ENCODE data around the gene ATP9B. TPM values are rescaled to one million over a fixed set of nuclear protein-coding genes. Genes with fewer than 3 reads are reported as not detected.

ATP9B gene
- polyA plus RNA-seq, 1 of the 3 experiments (the other 2 are of a cell fraction): 11.2 TPM

DNA sequence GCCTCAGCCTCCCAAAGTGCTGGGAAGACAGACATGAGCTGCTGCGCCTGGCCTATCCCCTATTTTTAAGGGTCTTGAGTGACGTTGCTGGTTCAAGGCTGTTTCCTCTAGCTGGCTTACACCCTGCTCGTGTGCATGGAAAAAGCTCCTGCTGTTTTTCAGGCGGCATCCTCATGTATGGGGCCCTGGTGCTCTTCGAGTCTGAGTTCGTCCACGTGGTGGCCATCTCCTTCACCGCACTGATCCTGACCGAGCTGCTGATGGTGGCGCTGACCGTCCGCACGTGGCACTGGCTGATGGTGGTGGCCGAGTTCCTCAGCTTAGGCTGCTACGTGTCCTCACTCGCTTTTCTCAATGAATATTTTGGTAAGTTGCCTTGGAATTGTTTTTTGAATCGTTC, 304.5 kb downstream of the ATP9B start:
- TF ChIP-seq YY1 (IDR thresholded peaks at IDR 0.05; ENCODE audit: low read depth): no peak
- TF ChIP-seq, protein P1, sequence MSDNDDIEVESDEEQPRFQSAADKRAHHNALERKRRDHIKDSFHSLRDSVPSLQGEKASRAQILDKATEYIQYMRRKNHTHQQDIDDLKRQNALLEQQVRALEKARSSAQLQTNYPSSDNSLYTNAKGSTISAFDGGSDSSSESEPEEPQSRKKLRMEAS (IDR thresholded peaks at IDR 0.05; ENCODE audit: low read depth): no peak
- TF ChIP-seq, protein P2, sequence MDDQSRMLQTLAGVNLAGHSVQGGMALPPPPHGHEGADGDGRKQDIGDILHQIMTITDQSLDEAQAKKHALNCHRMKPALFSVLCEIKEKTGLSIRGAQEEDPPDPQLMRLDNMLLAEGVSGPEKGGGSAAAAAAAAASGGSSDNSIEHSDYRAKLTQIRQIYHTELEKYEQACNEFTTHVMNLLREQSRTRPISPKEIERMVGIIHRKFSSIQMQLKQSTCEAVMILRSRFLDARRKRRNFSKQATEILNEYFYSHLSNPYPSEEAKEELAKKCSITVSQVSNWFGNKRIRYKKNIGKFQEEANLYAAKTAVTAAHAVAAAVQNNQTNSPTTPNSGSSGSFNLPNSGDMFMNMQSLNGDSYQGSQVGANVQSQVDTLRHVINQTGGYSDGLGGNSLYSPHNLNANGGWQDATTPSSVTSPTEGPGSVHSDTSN (IDR thresholded peaks at IDR 0.05): no peak
- no peak for TF ChIP-seq CHD2 (IDR thresholded peaks at IDR 0.05; ENCODE audit: low read length, partially characterized antibody)
- no peak for TF ChIP-seq TEAD4 (IDR thresholded peaks at IDR 0.05; ENCODE audit: borderline replicate concordance, insufficient read depth)
- TF ChIP-seq EZH2phosphoT487 (IDR thresholded peaks at IDR 0.05; ENCODE audit: borderline replicate concordance, low read depth): no peak
- Histone ChIP-seq H3K79me2 (ENCODE audit: insufficient read depth) (no peaks in the 10 kb centered on the region), H3F3A (replicated peaks; ENCODE audit: insufficient read depth) (no peaks in the 10 kb centered on the region), H4K20me1 (ENCODE audit: insufficient read depth) (no peaks in the 10 kb centered on the region), H3K4me3 (ENCODE audit: low read depth in 2 of 2, low read length in 1 of 2) (no peak overlapping the region), H2AFZ (ENCODE audit: low read depth) (no peak overlapping the region), H3K27me3 (ENCODE audit: insufficient read depth) (no peaks in the 10 kb centered on the region), H3K9ac (no peak overlapping the region), H3K27ac (ENCODE audit: low read depth in 2 of 2, low read length in 1 of 2) (no peak overlapping the region), H3K4me1 (ENCODE audit: control insufficient read depth in 1 of 2, insufficient read depth in 2 of 2, low read depth in 1 of 2, low read length in 1 of 2) (no peaks in the 10 kb centered on the region), H3K9me2 (no peaks in the 10 kb centered on the region), H3K9me3 (no peaks in the 10 kb centered on the region), H3K4me2 (no peak overlapping the region), H3K36me3 (replicated peaks in 1 of 2; ENCODE audit: control insufficient read depth in 1 of 2, insufficient read depth in 2 of 2, low read length in 1 of 2) (peaks cover 3 to 8% of the 10 kb centered on the region in 2 experiments)
- 96% methylated on average over 8 of the region's 17 CpGs for WGBS (ENCODE audit: low lambda C conversion rate)
- ChIA-PET POLR2A (no interaction called here), CTCF (no interaction called here)
- DNase-seq: no peak

DNA sequence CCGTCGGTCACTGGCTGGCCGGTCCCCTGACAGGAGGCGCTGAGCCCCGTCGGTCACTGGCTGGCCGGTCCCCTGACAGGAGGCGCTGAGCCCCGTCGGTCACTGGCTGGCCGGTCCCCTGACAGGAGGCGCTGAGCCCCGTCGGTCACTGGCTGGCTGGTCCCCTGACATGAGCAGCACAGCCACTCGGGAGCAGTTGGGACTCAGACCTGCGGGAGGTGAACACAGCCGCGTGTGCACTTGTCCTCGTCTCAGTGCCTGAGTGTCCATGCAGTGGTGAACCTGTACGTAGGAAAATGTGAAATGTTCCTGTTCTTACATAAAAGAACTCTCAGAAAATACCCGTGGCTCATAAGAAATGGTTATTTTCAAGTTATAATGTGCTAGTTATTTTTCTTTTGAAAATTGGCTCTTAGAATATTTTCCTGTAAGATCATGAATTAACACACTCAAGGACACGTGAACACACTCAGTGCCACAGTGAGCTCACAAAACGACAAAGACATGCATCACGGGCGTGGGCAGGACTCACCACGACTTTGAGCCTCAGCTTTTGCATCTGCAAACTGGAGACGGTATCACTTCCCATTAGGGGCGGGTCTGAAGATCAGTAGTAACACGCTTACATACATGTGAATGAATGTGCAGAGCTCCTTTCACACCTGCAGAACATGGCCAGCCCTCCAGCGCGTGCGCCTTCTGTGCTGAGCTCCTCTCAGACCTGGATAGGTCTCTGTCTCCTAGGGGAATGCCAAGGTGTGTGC, 305.4 kb downstream of the ATP9B start:
- Histone ChIP-seq H3K9ac (no peak overlapping the region), H3K4me1 (ENCODE audit: control insufficient read depth in 1 of 2, insufficient read depth in 2 of 2, low read depth in 1 of 2, low read length in 1 of 2) (no peaks in the 10 kb centered on the region), H3K9me2 (no peaks in the 10 kb centered on the region), H3K79me2 (ENCODE audit: insufficient read depth) (no peaks in the 10 kb centered on the region), H3K36me3 (replicated peaks in 1 of 2; ENCODE audit: control insufficient read depth in 1 of 2, insufficient read depth in 2 of 2, low read length in 1 of 2) (peaks cover 3 to 8% of the 10 kb centered on the region in 2 experiments), H3F3A (replicated peaks; ENCODE audit: insufficient read depth) (no peaks in the 10 kb centered on the region), H3K9me3 (no peaks in the 10 kb centered on the region), H3K27ac (ENCODE audit: low read depth in 2 of 2, low read length in 1 of 2) (no peak overlapping the region), H3K4me3 (ENCODE audit: low read depth in 2 of 2, low read length in 1 of 2) (no peak overlapping the region), H4K20me1 (ENCODE audit: insufficient read depth) (no peaks in the 10 kb centered on the region), H3K4me2 (no peak overlapping the region), H2AFZ (ENCODE audit: low read depth) (no peak overlapping the region), H3K27me3 (ENCODE audit: insufficient read depth) (no peaks in the 10 kb centered on the region)
- ChIA-PET CTCF (interaction anchor here (0.9 to 1.5 kb wide), 3 partner anchors 9 to 155 kb away, joined by 3 to 4 read pairs (median 3); no protein-coding TSS in a partner anchor), POLR2A (no interaction called here)
- 95% methylated on average over 11 of the region's 32 CpGs for WGBS (ENCODE audit: low lambda C conversion rate)
- no peak for DNase-seq
- TF ChIP-seq NFIC (IDR thresholded peaks at IDR 0.05; ENCODE audit: borderline replicate concordance) (no peak), SMC3 (IDR thresholded peaks at IDR 0.05; ENCODE audit: low read depth, low read length) (no peak), RAD21 (IDR thresholded peaks at IDR 0.05; ENCODE audit: low read length) (no peak), YY1 (IDR thresholded peaks at IDR 0.05; ENCODE audit: low read depth) (no peak), JUND (IDR thresholded peaks at IDR 0.05) (no peak), RXRA (IDR thresholded peaks at IDR 0.05; ENCODE audit: borderline replicate concordance, low read depth) (no peak), TEAD4 (IDR thresholded peaks at IDR 0.05; ENCODE audit: borderline replicate concordance, insufficient read depth) (no peak), FOXM1 (IDR thresholded peaks at IDR 0.05; ENCODE audit: low read depth) (no peak), FOXJ3 (CRISPR knock-in tag; IDR thresholded peaks at IDR 0.05) (no peak), TAF1 (IDR thresholded peaks at IDR 0.05; ENCODE audit: borderline replicate concordance, low read depth, low read length) (no peak), POLR2AphosphoS5 (IDR thresholded peaks at IDR 0.05; ENCODE audit: low read depth, low read length) (no peak)
- TF ChIP-seq, protein P3, sequence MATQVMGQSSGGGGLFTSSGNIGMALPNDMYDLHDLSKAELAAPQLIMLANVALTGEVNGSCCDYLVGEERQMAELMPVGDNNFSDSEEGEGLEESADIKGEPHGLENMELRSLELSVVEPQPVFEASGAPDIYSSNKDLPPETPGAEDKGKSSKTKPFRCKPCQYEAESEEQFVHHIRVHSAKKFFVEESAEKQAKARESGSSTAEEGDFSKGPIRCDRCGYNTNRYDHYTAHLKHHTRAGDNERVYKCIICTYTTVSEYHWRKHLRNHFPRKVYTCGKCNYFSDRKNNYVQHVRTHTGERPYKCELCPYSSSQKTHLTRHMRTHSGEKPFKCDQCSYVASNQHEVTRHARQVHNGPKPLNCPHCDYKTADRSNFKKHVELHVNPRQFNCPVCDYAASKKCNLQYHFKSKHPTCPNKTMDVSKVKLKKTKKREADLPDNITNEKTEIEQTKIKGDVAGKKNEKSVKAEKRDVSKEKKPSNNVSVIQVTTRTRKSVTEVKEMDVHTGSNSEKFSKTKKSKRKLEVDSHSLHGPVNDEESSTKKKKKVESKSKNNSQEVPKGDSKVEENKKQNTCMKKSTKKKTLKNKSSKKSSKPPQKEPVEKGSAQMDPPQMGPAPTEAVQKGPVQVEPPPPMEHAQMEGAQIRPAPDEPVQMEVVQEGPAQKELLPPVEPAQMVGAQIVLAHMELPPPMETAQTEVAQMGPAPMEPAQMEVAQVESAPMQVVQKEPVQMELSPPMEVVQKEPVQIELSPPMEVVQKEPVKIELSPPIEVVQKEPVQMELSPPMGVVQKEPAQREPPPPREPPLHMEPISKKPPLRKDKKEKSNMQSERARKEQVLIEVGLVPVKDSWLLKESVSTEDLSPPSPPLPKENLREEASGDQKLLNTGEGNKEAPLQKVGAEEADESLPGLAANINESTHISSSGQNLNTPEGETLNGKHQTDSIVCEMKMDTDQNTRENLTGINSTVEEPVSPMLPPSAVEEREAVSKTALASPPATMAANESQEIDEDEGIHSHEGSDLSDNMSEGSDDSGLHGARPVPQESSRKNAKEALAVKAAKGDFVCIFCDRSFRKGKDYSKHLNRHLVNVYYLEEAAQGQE (IDR thresholded peaks at IDR 0.05; ENCODE audit: low read depth, low read length): no peak
